ENCODE data around the gene FITM1. TPM values are rescaled to one million over a fixed set of nuclear protein-coding genes. Genes with fewer than 3 reads are reported as not detected.
A peak's percentile ranks its signal among the peaks of the same experiment; 100 is the strongest.

The FITM1 gene
- total and polyA plus RNA-seq, 8 donors: 0.68 to 1.5 (median 0.99) TPM

DNA sequence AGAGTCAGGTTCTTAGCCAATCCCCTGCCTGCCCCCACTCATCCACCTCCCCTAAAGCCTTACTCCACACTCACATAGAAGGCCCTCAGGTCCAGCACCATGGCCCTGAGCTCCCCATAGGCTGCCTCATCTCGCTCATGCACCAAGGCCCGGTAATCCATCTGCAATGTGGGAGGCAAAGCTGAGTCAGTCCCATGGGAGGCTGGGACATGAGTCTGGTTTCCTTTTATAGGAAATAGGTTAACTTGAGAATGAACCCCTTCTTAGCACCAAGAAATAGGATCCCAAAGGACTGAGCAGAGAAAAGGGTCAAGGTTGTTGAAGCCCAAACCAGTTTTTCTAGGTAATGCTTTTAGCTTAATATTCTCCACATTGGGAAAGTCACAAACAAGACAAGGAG, 13.1 kb downstream of the FITM1 start:
- ATAC-seq: no peak
- DNase-seq: no peak
- Histone ChIP-seq H3K36me3 (peaks cover 0 to 41% of the 10 kb centered on the region in 2 donors), H3K27ac (no peak overlapping the region), H3K4me1 (peaks cover 24 to 60% of the 10 kb centered on the region in 2 donors), H3K27me3 (no peaks in the 10 kb centered on the region), H3K9me3 (no peaks in the 10 kb centered on the region), H3K4me3 (no peak overlapping the region)
- TF ChIP-seq, protein P1, sequence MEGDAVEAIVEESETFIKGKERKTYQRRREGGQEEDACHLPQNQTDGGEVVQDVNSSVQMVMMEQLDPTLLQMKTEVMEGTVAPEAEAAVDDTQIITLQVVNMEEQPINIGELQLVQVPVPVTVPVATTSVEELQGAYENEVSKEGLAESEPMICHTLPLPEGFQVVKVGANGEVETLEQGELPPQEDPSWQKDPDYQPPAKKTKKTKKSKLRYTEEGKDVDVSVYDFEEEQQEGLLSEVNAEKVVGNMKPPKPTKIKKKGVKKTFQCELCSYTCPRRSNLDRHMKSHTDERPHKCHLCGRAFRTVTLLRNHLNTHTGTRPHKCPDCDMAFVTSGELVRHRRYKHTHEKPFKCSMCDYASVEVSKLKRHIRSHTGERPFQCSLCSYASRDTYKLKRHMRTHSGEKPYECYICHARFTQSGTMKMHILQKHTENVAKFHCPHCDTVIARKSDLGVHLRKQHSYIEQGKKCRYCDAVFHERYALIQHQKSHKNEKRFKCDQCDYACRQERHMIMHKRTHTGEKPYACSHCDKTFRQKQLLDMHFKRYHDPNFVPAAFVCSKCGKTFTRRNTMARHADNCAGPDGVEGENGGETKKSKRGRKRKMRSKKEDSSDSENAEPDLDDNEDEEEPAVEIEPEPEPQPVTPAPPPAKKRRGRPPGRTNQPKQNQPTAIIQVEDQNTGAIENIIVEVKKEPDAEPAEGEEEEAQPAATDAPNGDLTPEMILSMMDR (IDR thresholded peaks at IDR 0.05): no peak
- intact Hi-C loops (cut with DNase I): no loop called here

DNA sequence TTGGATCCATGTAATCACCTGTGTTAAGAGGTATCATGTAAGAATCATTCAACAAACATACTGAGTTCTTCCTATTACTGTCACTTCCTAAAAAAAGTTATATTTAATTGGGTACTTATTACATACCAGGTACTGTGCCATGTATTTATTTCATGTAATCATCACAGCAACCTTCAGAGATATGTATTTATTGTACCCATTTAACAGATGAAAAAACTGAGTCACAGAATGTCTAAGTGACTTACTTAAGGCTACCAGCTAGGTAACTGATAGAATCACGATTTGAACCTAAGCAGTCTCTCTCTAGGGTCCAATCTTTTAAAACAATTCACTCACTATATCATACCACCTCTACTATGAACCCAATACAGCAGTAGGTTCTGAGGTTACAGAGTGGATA, 14.0 kb downstream of the FITM1 start:
- ATAC-seq (no peak), DNase-seq (no peak)
- Histone ChIP-seq H3K36me3 (peaks cover 0 to 40% of the 10 kb centered on the region in 2 donors), H3K9me3 (no peaks in the 10 kb centered on the region), H3K27ac (no peak overlapping the region), H3K27me3 (no peaks in the 10 kb centered on the region), H3K4me3 (no peak overlapping the region), H3K4me1 (peaks cover 24 to 60% of the 10 kb centered on the region in 2 donors)
- TF ChIP-seq, protein P1 (IDR thresholded peaks at IDR 0.05): no peak
- intact Hi-C loops (cut with DNase I): no loop called here

- ATAC-seq: no peak
Observed at GRCh38 chr14:24145219-24145618, 14.8 kb downstream of the FITM1 start.

GRCh38 chr14:24145690-24146452, 15.4 kb downstream of the FITM1 start:
- ATAC-seq (no peak), DNase-seq (no peak)
- Histone ChIP-seq H3K36me3 (peaks cover 0 to 48% of the 10 kb centered on the region in 2 donors), H3K27me3 (no peaks in the 10 kb centered on the region), H3K4me3 (peak overlapping the region; percentile 80 to 100), H3K4me1 (peaks cover 16 to 54% of the 10 kb centered on the region in 2 donors), H3K9me3 (no peaks in the 10 kb centered on the region), H3K27ac (peak overlapping the region; percentile 92 to 95)
- TF ChIP-seq, protein P1 (IDR thresholded peaks at IDR 0.05): no peak
- intact Hi-C loops (cut with DNase I): no loop called here

More at GRCh38 chr14:24145219-24145618, 14.8 kb downstream of the FITM1 start:
- Histone ChIP-seq H3K4me1 (peaks cover 18 to 60% of the 10 kb centered on the region in 2 donors), H3K4me3 (peak overlapping the region in 1 of 2 donors; percentile 100), H3K27me3 (no peaks in the 10 kb centered on the region), H3K27ac (peak overlapping the region; percentile 92 to 95), H3K36me3 (peaks cover 0 to 41% of the 10 kb centered on the region in 2 donors), H3K9me3 (no peaks in the 10 kb centered on the region)
- no peak for DNase-seq
- TF ChIP-seq, protein P1 (IDR thresholded peaks at IDR 0.05): no peak
- intact Hi-C loops (cut with DNase I): no loop called here

- Histone ChIP-seq H3K27ac (peak within 1 kb of the TSS; percentile 92 to 95), H3K4me3 (peak within 1 kb of the TSS; percentile 80 to 100), H3K9me3 (no peaks in the 10 kb centered on the region), H3K36me3 (peaks cover 0 to 54% of the 10 kb centered on the region in 2 donors), H3K4me1 (peaks cover 16 to 52% of the 10 kb centered on the region in 2 donors), H3K27me3 (no peaks in the 10 kb centered on the region)
- ATAC-seq (peak; percentile 89), DNase-seq (peak; percentile 92 to 98 (median 97))
- TF ChIP-seq, protein P1 (IDR thresholded peaks at IDR 0.05): no peak
- intact Hi-C loops (cut with DNase I): no loop called here
Observed at GRCh38 chr14:24146453-24146977, 16.1 kb downstream of the FITM1 start, which contains the start of gene PSME2. Gene PSME2, minus strand, starts transcription at chr14:24146610. Its CDS starts 29 bp downstream, at chr14:24146581.
